ENCODE data around the gene C3orf70.

C3orf70 gene
- 0 reads per million in 3 experiments for total RNA-seq

- DNase-seq = no peak
These were observed at the start of gene C3orf70 for GRCh38 chr3:185152410-185153170. C3orf70 (minus strand) TSS chr3:185153060; CDS start chr3:185152823, 237 bp downstream.

- no peak for DNase-seq
These were observed 47.8 kb upstream of the C3orf70 start for GRCh38 chr3:185200639-185201038.

GRCh38 chr3:185199671-185200070 lies 46.8 kb upstream of the C3orf70 start:
- no peak for DNase-seq

- DNase-seq = no peak
These were observed 46.3 kb upstream of the C3orf70 start for GRCh38 chr3:185199206-185199605.

GRCh38 chr3:185197068-185197467 lies 44.2 kb upstream of the C3orf70 start:
- DNase-seq = no peak

- no peak for DNase-seq
These were observed 42.8 kb upstream of the C3orf70 start for GRCh38 chr3:185195652-185196051.

GRCh38 chr3:185188816-185189215 lies 36.0 kb upstream of the C3orf70 start:
- no peak for DNase-seq

GRCh38 chr3:185187391-185187790 lies 34.5 kb upstream of the C3orf70 start:
- DNase-seq = no peak

- no peak for DNase-seq
These were observed 24.0 kb upstream of the C3orf70 start for GRCh38 chr3:185176750-185177359.

- no peak for DNase-seq
These were observed 22.6 kb upstream of the C3orf70 start for GRCh38 chr3:185175370-185175987.

GRCh38 chr3:185172086-185173049 lies 19.5 kb upstream of the C3orf70 start:
- no peak for DNase-seq

GRCh38 chr3:185164428-185165217 lies 11.8 kb upstream of the C3orf70 start:
- no peak for DNase-seq

GRCh38 chr3:185162634-185163033 lies 9.8 kb upstream of the C3orf70 start:
- no peak for DNase-seq

- DNase-seq = no peak
These were observed 8.9 kb upstream of the C3orf70 start for GRCh38 chr3:185161761-185162160.

GRCh38 chr3:185157347-185157746 lies 4.5 kb upstream of the C3orf70 start:
- no peak for DNase-seq

- no peak for DNase-seq
These were observed 2.8 kb upstream of the C3orf70 start for GRCh38 chr3:185155678-185156077.

- no peak for DNase-seq
These were observed 1.2 kb upstream of the C3orf70 start for GRCh38 chr3:185153861-185154629.

- DNase-seq = no peak
These were observed 411 bp upstream of the C3orf70 start for GRCh38 chr3:185153171-185153771.

GRCh38 chr3:185151964-185152409 lies 873 bp downstream of the C3orf70 start:
- DNase-seq = no peak

Data from central memory CD4-positive, alpha-beta T cell (primary cell).